ENCODE data around the gene ACO2.
"Not testable (repeated sequence)": the region's sequence is repeated elsewhere in the genome, so short reads cannot be mapped to it uniquely, and the experiment has no call there.

Gene ACO2

GRCh38 chr22:41468381-41469217 lies at the start of gene ACO2, which contains the start of gene PHF5A:
Gene ACO2 (plus strand): TSS chr22:41469117. CDS start chr22:41469147, 30 bp downstream.
Gene PHF5A (minus strand): TSS chr22:41468692. CDS start chr22:41468653, 39 bp downstream.
- peak; percentile 100 for DNase-seq

- DNase-seq, result no peak
Measured at GRCh38 chr22:41425660-41426365, 43.1 kb upstream of the ACO2 start.

- DNase-seq, result no peak
Measured at GRCh38 chr22:41429232-41429950, 39.5 kb upstream of the ACO2 start.

- DNase-seq, result no peak
Measured at GRCh38 chr22:41429951-41430332, 39.0 kb upstream of the ACO2 start.

GRCh38 chr22:41431656-41432055 lies 37.3 kb upstream of the ACO2 start:
- no peak for DNase-seq

GRCh38 chr22:41433480-41433879 lies 35.4 kb upstream of the ACO2 start:
- DNase-seq, result not testable (repeated sequence)

GRCh38 chr22:41434361-41435003 lies 34.4 kb upstream of the ACO2 start:
- DNase-seq, result not testable (repeated sequence)

- no peak for DNase-seq
Measured at GRCh38 chr22:41435560-41435959, 33.4 kb upstream of the ACO2 start.

GRCh38 chr22:41436322-41437113 lies 32.4 kb upstream of the ACO2 start:
- DNase-seq, result no peak

- no peak for DNase-seq
Measured at GRCh38 chr22:41437198-41437597, 31.7 kb upstream of the ACO2 start.

- DNase-seq, result not testable (repeated sequence)
Measured at GRCh38 chr22:41440511-41440910, 28.4 kb upstream of the ACO2 start.

- DNase-seq, result no peak
Measured at GRCh38 chr22:41442240-41442792, 26.6 kb upstream of the ACO2 start.

GRCh38 chr22:41444360-41445128 lies 24.4 kb upstream of the ACO2 start:
- peak; percentile 87 for DNase-seq

- DNase-seq, result peak; percentile 45
Measured at GRCh38 chr22:41445129-41446056, 23.5 kb upstream of the ACO2 start.

- DNase-seq, result no peak
Measured at GRCh38 chr22:41446057-41446501, 22.8 kb upstream of the ACO2 start.

GRCh38 chr22:41446639-41447434 lies 22.1 kb upstream of the ACO2 start, which contains the start of gene TOB2:
Gene TOB2 (minus strand): TSS chr22:41446801. CDS start chr22:41437345, 9,456 bp downstream.
- DNase-seq, result peak; percentile 89

GRCh38 chr22:41447435-41448188 lies 21.3 kb upstream of the ACO2 start:
- peak; percentile 63 for DNase-seq
